ENCODE data around the gene UTP4.
"Not testable (repeated sequence)": the region's sequence is repeated elsewhere in the genome, so short reads cannot be mapped to it uniquely, and the experiment has no call there.

The UTP4 gene

DNA sequence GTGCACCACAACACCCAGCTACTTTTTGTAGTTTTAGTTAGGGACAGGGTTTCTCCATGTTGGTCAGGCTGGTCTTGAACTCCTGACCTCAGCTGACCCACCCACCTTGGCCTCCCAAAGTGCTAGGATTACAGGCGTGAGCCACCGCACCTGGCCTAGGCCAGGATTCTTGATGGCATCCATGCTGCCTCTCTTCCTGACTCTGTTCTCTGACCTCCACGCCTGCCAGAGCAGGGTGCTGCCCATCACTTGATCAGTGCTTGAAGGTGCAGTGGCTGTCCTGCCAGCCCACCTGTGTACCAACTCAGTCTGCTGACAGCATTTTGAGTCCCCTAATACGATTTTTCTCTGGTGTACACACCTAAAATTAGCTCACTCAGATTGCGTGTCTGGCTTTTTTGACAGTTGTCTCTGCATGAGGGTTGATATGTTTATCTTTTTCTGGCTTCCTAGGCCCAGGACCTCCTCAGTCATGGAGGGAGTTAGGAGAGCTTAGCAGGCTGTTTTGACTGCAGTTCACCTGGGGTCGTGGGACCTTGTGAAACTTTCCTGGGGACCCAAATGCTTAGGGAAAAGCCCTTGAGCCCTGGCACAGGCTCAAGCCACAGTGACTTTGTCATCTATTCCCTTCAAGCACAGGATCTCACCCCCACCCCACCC, 21.1 kb upstream of the UTP4 start:
- no peak for DNase-seq

DNA sequence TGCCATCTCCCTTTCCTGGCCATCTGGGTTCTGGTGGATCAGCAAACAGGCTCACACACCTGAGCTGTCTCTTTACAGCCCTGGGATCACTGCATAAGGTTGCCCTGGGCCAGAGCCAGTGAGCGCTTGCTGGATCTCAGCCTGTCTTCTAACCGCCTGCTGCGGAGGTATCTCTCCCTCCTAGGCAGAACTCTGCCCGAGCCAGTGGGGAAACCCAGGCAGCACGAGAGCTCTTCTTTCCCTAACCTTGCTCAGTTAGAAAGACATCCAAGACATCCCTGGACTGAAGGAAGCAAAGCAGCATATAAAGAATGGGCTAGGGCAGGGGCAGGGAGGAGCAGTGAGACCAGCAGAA, 20.6 kb upstream of the UTP4 start:
- no peak for DNase-seq

DNA sequence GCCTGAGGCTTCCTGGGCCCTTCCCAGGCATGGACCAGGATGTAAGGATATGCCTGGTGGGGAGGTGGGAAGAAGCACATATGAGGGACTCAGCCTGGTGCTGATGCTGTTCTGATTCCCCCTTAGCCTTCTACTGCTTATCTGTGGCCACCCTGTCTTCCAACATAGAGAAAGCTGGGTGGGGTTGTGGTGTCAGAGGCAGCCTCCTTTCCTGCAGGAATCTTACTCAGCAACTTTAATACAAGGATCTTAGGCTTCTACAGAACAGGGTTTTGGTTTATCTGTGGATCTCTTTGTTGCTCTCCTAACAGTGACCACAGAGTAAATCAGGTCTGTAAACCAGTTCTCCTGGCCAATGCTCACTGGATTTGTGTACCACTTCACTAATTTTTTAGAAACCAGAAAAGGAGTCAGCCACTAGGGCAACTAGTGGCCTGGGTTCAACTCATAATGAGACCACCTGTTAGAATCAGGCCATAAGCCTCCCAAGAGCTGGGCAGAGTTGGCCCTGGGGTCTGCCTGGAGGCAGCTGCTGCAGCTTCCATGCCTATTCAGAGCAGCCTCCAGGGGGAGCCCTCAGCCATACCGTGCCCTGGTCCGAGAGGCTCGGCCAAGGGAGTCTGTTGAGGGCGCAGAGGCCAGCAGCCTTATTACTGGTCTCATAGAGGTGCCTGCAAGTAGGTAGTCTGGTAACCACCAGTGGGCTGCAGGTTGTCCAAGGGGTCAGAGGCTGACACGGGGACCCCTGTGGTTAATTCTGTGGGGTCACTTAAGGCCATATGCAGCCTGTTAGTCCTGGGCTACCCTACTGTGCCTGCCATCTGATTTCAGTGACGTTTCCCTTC, 19.9 kb upstream of the UTP4 start:
- DNase-seq = peak; percentile 31

DNA sequence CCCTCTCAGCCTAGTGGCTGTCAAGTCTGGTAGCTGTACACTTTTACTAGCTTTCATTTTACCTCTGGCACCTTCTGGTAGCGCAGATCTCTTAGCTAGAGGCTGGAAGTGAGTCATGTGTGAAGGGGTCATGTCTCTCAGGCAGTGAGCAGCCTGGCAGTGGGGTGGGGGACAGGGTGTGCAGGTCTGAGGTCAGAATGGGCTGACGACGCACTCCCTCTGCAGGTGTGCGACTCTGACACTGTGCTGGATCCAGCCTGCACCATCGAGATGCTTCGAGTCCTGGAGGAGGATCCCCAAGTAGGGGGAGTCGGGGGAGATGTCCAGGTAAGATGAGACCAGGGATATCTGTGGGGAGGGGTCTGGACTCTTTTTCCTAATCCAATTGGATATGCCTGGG, 19.2 kb upstream of the UTP4 start:
- DNase-seq = no peak

DNA sequence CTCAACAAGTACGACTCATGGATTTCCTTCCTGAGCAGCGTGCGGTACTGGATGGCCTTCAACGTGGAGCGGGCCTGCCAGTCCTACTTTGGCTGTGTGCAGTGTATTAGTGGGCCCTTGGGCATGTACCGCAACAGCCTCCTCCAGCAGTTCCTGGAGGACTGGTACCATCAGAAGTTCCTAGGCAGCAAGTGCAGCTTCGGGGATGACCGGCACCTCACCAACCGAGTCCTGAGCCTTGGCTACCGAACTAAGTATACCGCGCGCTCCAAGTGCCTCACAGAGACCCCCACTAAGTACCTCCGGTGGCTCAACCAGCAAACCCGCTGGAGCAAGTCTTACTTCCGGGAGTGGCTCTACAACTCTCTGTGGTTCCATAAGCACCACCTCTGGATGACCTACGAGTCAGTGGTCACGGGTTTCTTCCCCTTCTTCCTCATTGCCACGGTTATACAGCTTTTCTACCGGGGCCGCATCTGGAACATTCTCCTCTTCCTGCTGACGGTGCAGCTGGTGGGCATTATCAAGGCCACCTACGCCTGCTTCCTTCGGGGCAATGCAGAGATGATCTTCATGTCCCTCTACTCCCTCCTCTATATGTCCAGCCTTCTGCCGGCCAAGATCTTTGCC, 18.0 kb upstream of the UTP4 start:
- DNase-seq = no peak

DNA sequence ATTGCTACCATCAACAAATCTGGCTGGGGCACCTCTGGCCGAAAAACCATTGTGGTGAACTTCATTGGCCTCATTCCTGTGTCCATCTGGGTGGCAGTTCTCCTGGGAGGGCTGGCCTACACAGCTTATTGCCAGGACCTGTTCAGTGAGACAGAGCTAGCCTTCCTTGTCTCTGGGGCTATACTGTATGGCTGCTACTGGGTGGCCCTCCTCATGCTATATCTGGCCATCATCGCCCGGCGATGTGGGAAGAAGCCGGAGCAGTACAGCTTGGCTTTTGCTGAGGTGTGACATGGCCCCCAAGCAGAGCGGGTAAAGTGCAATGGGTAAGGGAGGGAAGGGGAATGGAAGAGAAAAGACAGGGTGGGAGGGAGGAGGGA, 17.5 kb upstream of the UTP4 start:
- DNase-seq = no peak

DNA sequence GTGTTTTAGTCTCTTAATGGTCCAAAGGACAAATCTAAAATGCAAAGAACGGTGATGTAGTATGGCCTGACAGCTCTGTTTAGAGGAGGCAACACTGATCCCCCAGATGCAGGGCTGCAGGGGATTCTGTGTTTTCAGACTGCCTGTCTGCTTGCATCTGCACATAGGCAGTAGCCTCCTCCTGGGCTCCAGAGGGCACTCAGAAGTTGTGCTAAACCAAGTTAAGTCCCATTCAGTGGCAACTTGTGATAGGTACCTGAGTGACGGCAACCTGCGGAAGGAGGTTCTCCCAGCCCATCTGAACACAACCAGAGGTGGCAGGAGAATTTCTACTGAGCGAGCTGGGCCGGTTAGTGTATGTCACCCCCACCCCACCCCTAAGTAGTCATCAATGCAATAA, 17.1 kb upstream of the UTP4 start:
- DNase-seq = no peak

DNA sequence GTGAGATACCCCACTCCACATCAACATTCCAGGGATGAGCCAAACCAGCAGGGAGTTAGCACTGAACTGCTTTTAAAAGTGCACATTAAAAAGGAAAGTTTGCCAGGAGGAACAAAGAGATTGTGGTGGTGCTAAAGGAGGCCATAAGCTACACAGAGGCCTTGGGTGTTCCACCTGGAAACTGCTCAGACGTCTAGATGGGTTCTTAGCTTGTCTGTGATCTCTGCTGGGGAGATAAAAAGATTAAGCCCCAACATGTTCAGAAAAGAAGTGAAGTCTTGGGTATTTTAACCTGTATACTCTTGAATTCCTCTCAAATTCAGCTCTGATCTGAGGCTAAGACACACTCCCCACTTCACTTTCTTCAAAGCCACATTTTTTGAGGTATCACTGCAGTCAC, 16.6 kb upstream of the UTP4 start:
- DNase-seq = no peak

DNA sequence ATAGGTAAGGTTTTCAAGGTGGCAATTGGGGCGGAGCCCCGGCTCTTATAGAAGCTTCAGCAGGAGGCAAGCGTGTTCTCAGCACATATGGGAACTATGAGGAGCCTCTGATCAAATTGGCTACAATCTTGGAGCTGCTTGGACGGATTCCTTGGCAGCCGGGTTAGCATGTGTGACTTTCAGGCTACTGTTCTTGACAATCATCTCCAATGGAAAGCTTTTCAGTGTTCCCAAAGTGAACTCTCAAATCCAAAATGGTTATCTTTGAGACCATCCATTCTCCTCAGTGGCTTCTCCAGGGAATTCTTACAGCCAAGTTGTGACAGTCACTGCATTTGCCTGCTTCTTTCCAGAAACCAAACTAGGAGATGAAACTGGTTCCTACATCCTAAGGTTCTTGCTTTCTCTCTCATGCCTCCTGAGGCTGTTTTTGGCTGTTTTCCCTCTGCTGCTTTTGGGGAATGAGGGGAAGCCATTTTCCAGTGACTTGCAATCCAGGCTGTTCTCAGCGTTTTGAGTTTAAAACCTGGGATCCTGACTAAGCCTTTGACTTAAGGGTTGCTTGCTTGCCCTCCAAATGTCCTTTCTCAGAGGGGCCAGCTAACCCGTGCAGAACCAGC, 16.1 kb upstream of the UTP4 start:
- no peak for DNase-seq

DNA sequence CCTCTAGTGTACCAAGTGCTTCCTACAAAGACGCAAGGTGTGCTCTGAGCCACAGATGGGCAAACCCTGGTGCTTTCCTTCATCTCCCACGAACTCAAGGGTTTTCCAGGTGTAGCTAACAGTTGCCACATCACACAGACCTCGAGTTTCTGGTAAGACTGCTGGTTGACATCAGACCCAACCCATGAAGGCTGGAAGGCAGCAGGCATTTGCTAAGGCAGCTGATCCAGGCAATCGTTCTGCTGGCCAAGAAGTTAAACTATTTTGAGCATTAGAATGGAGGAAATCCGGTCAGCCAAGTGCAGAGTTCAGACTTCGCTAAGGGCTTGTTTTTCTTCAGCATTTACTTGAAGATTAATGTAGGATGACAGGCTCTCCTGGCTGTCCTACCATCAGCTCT, 15.5 kb upstream of the UTP4 start:
- no peak for DNase-seq

DNA sequence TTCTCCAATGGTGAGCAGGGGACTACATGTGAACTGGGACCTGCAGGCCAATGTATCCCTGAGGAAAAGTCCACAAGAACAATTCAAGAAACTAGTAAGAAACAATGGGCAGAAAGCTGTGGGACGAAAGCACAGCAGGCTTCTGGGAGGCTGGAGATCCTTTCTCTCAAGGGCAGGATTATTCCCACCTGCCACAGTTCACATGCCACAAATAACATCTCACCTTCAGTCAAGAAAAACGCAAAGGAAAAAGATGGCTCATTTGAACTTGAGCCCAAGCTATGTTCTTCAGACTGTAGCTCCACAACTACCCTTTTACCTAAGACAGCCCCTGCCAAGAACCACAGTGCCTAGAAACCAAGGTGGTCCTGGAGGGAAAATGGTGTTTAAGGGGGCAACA, 14.0 kb upstream of the UTP4 start:
- DNase-seq = no peak

DNA sequence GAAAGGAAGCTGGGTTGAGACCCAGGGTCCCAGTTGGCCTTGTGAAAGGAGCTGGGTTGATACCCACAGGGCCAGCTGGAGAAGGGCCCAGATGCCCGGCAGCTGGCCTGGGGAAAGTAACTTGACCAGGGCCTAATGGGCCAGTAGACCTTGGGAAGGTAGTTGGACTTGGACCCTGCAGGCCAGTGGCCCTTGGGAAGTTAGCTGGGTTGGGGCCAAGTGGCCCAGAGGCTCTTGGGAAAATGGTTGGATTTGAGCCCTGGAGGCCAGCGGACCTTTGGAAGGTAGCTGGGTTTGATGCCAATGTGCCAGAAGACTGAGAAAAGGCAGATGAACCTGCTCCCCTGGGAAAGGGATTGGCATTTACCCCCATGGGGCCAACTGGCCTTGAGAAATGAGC, 13.5 kb upstream of the UTP4 start:
- no peak for DNase-seq

DNA sequence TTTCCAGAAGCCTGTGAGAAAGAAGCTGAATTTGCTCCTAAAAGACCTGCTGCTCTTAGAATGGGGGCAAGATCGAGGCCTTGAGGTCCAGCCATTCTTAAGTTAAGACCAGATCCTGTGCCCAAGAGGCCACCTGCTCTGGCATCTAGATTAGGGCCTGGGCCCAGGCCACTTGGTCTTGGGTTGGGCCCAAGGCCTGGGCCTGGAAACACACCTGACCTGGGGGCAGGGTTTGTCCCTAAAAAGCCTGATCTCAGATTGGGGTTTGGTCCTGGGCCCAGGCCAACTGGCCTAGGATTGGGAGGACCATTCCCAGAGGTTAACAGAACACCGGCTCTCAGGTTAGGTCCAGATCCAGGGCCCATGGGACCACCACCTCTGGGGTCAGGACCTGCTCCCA, 12.9 kb upstream of the UTP4 start:
- no peak for DNase-seq

DNA sequence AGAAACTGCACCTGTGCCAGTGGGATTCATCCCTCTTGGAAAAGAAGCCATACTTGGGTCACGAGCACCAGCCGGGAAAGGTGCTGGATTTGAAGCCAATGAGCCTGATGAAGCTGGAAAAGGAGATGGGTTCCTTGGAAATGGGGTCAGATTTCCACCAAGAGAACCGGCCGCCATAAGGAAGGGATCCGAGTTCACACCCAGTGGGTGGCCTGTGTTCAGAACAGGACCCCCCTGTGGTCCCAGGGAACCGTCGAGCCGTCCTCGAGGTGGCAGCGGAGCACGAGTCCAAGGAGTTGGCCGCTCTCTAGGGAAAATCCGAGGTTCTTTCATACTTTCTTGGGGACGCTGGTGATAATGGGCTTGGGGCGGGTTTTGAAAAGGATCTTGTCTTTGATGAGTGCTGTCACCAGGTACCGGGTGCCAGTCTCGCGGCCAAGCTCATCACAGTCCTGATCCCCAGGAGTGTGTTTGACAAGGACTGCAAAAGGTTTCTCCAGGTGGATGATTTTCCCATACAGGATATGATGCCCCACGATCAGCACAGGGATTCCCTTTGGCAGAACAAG, 12.3 kb upstream of the UTP4 start:
- DNase-seq = no peak

DNA sequence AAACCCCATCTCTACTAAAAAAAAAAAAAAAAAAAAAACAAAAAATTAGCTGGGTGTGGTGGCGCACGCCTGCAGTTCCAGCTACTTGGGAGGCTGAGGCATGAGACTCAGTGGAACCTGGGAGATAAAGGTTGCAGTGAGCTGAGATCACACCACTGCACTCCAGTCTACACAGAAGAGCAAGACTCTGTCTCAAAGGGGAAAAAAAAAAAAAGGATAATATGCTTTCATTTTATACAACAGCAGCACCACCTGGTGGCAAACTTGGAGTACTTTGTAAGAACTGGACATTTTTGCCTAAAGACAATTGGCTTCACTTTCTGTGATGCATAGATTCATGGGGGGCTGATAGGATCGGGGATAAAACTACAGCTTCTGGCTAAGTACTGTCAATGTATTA, 8.5 kb upstream of the UTP4 start:
- peak; percentile 77 for DNase-seq

DNA sequence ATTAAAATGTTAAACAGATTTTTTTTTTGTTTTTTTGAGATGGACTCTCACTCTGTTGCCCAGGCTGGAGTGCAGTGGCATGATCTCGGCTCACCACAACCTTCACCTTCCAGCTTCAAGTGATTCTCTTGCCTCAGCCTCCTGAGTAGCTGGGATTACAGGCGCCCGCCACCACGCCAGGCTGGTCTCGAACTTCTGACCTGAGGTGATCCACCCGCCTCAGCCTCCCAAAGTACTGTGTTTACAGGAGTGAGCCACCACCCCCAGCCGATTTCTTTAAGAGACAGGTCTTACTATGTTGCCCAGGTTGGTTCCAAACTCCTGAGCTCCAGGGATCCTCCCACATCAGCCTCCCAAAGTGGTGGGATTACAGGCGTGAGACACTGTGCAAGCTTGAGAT, 8.0 kb upstream of the UTP4 start:
- not testable (repeated sequence) for DNase-seq

DNA sequence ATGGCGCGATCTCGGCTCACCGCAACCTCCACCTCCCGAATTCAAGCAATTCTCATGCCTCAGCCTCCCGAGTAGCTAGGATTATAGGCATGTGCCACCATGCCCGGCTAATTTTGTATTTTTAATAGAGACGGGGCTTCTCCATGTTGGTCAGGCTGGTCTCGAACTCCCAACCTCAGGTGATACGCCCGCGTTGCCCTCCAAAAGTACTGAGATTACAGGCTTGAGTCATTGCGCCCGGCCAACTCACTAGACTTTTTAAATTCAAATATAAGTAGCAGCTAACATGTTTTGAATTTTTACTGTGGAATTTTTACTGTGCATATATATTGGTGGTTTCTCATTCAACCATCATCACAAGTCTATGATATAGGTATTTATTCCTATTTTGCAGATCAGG, 7.5 kb upstream of the UTP4 start:
- not testable (repeated sequence) for DNase-seq

DNA sequence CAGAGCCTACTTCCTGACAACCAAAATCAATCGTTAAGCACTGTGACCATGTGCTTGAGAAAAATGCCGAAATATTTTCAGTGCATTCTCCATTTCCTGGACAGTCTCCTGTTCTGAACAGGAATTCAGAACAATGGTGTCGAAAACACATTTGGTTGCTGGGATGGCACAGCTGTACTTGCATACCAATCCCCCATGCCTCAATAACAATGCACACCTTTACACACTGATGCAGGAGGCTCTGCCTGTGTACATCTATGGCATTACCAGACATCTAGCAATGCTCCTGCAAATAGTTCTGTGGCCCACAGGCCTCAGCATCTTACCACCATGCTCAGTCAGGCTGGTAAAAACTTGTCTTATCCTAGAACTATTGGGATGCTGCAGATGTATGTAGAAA, 6.2 kb upstream of the UTP4 start:
- DNase-seq = no peak

DNA sequence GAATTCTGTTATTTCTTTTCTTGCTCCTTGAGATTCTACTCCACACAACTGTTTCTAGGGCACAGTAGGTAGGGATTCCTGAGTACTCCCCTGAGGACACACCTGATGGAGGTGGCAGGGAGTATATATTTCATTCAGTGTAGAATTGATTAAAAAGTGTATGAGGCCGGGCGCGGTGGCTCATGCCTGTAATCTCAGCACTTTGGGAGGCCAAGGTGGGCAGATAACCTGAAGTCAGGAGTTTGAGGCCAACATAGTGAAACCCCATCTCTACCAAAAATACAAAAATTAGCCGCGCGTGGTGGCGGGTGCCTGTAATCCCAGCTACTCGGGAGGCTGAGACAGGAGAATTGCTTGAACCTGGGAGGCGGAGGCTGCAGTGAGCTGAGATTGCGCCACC, 5.6 kb upstream of the UTP4 start:
- DNase-seq = not testable (repeated sequence)

DNA sequence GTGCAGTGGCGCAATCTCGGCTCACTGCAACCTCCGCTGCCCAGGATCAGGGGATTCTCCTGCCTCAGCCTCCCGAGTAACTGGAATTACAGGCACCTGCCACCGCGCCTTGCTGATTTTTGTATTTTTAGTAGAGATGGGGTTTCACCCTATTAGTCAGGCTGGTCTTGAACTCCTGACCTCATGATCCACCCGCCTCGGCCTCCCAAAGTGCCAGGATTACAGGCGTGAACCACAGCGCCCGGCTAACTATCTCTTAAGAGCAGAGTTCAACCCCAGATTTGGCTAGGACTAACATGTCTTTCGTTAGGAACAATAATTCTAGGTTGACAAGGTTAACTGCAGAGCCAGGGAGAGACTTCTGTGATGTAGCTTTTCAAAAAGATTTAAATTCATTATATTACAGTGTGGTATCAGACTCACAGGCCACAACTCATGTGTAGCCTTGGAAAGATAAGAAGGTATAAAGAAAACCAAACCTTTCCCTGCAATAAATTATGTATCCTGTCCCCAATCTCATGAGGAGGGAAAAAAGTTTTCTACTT, 4.4 kb upstream of the UTP4 start:
- no peak for DNase-seq

DNA sequence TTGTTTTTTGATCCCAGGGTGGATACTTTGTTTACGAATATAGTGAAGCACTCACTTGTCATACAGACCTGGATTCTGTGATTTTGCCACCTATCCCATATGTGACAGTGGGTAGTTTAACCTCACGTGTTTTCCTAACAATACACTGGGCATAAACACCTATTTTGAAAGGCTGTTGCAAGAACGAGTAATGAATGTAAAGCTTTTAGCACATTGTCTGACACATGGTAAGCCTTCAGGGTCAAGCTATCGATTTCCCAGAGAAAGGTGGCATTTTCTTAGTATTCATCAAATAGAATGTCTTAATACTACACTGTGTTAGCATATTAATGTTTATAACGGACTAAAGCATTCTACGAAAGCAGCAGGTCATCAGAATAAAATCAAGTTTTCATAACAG, 2.0 kb upstream of the UTP4 start:
- no peak for DNase-seq

DNA sequence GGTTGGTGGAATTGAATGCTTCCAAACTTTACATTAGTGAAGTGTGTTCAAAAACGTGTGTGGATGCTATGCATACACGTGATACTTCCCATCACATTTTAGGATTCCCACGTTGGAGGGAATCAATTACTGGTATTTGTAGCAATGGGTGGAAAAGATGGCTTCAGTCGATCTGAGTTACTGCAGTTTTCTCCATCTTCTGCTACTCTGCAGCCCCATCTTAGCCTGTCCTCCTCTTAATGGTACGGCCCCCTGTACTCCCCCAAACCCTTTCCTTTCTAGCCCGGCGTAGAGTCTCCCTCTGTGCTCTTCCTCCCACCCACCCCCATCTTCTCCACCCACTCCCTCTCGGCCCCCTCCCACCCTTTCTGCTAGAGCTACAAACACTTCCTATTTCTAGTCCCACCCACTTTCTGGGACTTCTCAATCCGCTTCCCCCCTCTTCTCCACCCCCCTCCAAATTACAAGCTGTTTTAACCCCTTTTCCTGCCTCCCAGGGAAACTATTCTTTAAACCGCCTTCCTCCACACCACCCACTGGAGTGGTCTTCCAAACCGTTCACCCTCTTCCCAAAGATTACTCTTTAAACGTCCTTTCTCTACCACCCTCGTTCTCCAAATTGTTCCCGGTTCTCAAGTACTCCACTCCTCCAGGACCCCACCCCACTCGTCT, 1.1 kb upstream of the UTP4 start:
- peak; percentile 22 for DNase-seq
